Left kidney (tissue), 2 donors: Measurements from ENCODE around the gene TCP11L1. TPM values are rescaled to one million over a fixed set of nuclear protein-coding genes. Genes with fewer than 3 reads are reported as not detected.
"Not testable (repeated sequence)": the region's sequence is repeated elsewhere in the genome, so short reads cannot be mapped to it uniquely, and the experiment has no call there.

ENCODE experiments used
- DNase-seq: peaks from one replicate; pipeline ENCODE4 v3.0.0-alpha.2; 2013
- polyA plus RNA-seq: library from polyadenylated mRNA; unstranded; fragments of 120-200 nt; gene quantifications from one replicate; pipeline ENCODE4 v1.2.1, GENCODE V29; 2013; ENCODE audit not compliant: insufficient read length

The TCP11L1 gene
- polyA plus RNA-seq, 1 donor = 15.6 TPM

GRCh38 chr11:33064033-33064825 lies 24.9 kb downstream of the TCP11L1 start:
- no peak for DNase-seq

GRCh38 chr11:33064866-33065265 lies 25.5 kb downstream of the TCP11L1 start:
- DNase-seq = no peak

GRCh38 chr11:33065445-33066178 lies 26.2 kb downstream of the TCP11L1 start:
- peak; percentile 58 for DNase-seq

- DNase-seq = no peak
These were observed 27.9 kb downstream of the TCP11L1 start for GRCh38 chr11:33067294-33067693.

GRCh38 chr11:33068611-33069340 lies 29.4 kb downstream of the TCP11L1 start:
- no peak for DNase-seq

- no peak for DNase-seq
These were observed 33.1 kb downstream of the TCP11L1 start for GRCh38 chr11:33072465-33072864.

GRCh38 chr11:33083918-33084317 lies 44.5 kb downstream of the TCP11L1 start:
- no peak for DNase-seq

- no peak for DNase-seq
These were observed 46.6 kb downstream of the TCP11L1 start for GRCh38 chr11:33086017-33086416.

GRCh38 chr11:33089776-33090175 lies 50.4 kb downstream of the TCP11L1 start:
- DNase-seq = no peak

GRCh38 chr11:33094157-33094556 lies 54.8 kb downstream of the TCP11L1 start:
- no peak for DNase-seq

GRCh38 chr11:33103836-33104235 lies 64.5 kb downstream of the TCP11L1 start:
- DNase-seq = no peak

- no peak for DNase-seq
These were observed 70.0 kb downstream of the TCP11L1 start for GRCh38 chr11:33109294-33109895.

GRCh38 chr11:33110083-33110482 lies 70.7 kb downstream of the TCP11L1 start:
- no peak for DNase-seq

GRCh38 chr11:33116535-33116934 lies 77.2 kb downstream of the TCP11L1 start:
- DNase-seq = no peak

GRCh38 chr11:33122696-33123095 lies 83.3 kb downstream of the TCP11L1 start:
- not testable (repeated sequence) for DNase-seq

Other genes starting within 250 kb of the TCP11L1 start
- 0.43 TPM for gene CCDC73, start 244.9 kb upstream of the TCP11L1 start, polyA plus RNA-seq
- 6.6 TPM for gene PRRG4, start 209.6 kb upstream of the TCP11L1 start, polyA plus RNA-seq
- 53.6 TPM for gene QSER1, start 146.8 kb upstream of the TCP11L1 start, polyA plus RNA-seq
- 8.6 TPM for gene DEPDC7, start 23.7 kb upstream of the TCP11L1 start, polyA plus RNA-seq
- gene CSTF3, start 121.9 kb downstream of the TCP11L1 start, polyA plus RNA-seq = 67.3 TPM
- 53.6 TPM for gene HIPK3, start 217.8 kb downstream of the TCP11L1 start, polyA plus RNA-seq